SU-DHL-6 (cell line): ENCODE data around the gene DALRD3.

ENCODE experiments used
- CTCF ChIP-seq: fragments of 200-600 bp; sonication (generic); IDR thresholded peaks from one replicate; pipeline ENCODE4 v1.5.1; 2017; ENCODE audit warnings: antibody characterized with exemption, mild to moderate bottlenecking, low read length, moderate library complexity; ENCODE audit not compliant: insufficient read depth, poor library complexity, severe bottlenecking
- EZH2phosphoT487 ChIP-seq: fragments of 200-600 bp; sonication (generic), shearing (Covaris generic); conservative IDR thresholded peaks from 2 replicates; pipeline ENCODE4 v1.6.1; 2018; ENCODE audit warnings: mild to moderate bottlenecking, antibody characterized with exemption, low read length, moderate library complexity, mixed read lengths

DNA sequence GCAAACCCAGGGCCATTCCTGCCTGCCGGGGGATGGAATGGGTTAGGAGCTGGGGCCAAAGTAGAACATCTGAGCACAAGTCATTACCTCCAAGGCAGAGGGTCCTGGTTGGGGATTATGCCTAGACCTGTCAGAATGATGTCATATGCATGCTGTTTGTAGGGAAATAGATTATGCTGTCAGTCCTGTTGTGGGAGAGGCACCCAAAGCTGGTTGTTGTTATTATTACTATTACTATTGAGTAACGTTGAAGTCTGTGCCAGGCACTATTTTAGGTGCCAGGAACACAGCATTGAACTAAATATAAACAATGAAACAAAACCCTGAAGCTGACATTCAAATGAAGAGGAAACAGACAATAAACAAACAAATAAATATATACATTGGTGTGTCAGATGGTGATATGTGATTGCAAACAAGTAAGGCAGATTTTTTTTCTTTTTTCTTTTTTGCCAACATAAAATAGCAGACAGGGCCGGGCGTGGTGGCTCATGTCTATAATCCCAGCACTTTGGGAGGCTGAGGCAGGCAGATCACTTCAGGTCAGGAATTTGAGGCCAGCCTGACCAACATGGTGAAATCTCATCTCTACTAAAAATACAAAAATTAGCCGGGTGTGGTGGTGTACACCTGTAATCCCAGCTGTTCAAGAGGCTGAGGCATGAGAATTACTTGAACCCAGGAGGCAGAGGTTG lies 26.4 kb downstream of the DALRD3 start:
- no peak for TF ChIP-seq CTCF
- TF ChIP-seq EZH2phosphoT487, result no peak
